HFF-Myc (cell line): ENCODE results near the gene AFF3.

Source experiments
- DNase-seq: peaks from one replicate; pipeline ENCODE4 v3.0.0-alpha.2; 2011; ENCODE audit warnings: low read depth; ENCODE audit errors: extremely low read depth
- H3K4me3 ChIP-seq: replicated peaks from 2 replicates; pipeline ENCODE4 v1.5.1; 2011; ENCODE audit warnings: low read depth, mild to moderate bottlenecking, control low read depth, low read length
- CTCF ChIP-seq: IDR thresholded peaks from 2 replicates; pipeline ENCODE4 v1.5.1; 2012; ENCODE audit warnings: mild to moderate bottlenecking, low read depth, low read length, control low read depth; ENCODE audit errors: missing control alignments

AFF3 gene

GRCh38 chr2:99825630-99826029, 316.8 kb downstream of the AFF3 start:
- no peak overlapping the region for H3K4me3 ChIP-seq
- DNase-seq, result no peak
- no peak for TF ChIP-seq CTCF

- DNase-seq, result no peak
- TF ChIP-seq CTCF, result no peak
- H3K4me3 ChIP-seq, result no peak overlapping the region
Observed at GRCh38 chr2:99824758-99825157, 317.6 kb downstream of the AFF3 start.

GRCh38 chr2:99822474-99823207, 319.7 kb downstream of the AFF3 start:
- TF ChIP-seq CTCF, result no peak
- H3K4me3 ChIP-seq, result no peak overlapping the region
- no peak for DNase-seq

- no peak for DNase-seq
- TF ChIP-seq CTCF, result no peak
Observed at GRCh38 chr2:99821984-99822383, 320.4 kb downstream of the AFF3 start.

GRCh38 chr2:99821572-99821971, 320.8 kb downstream of the AFF3 start:
- H3K4me3 ChIP-seq, result no peak overlapping the region
- DNase-seq, result no peak
- TF ChIP-seq CTCF, result no peak

More at GRCh38 chr2:99821984-99822383, 320.4 kb downstream of the AFF3 start:
- H3K4me3 ChIP-seq, result no peak overlapping the region

- no peak for DNase-seq
- TF ChIP-seq CTCF, result no peak
- H3K4me3 ChIP-seq, result no peak overlapping the region
Observed at GRCh38 chr2:99821039-99821438, 321.4 kb downstream of the AFF3 start.

GRCh38 chr2:99819766-99820165, 322.6 kb downstream of the AFF3 start:
- TF ChIP-seq CTCF, result peak; percentile 12
- H3K4me3 ChIP-seq, result no peak overlapping the region
- DNase-seq, result no peak
